Lung (tissue), 12 donors: Measurements from ENCODE around the gene RLN3. TPM values are rescaled to one million over a fixed set of nuclear protein-coding genes. Genes with fewer than 3 reads are reported as not detected.
"Not testable (repeated sequence)": the region's sequence is repeated elsewhere in the genome, so short reads cannot be mapped to it uniquely, and the experiment has no call there.

Source experiments
- ATAC-seq: fragments of 200-7000 bp; cut with Tn5 transposase; one replicate; pipeline ENCODE4 v1.9.1; 2020; ENCODE audit warnings: moderate number of reproducible peaks; ENCODE audit not compliant: insufficient read depth, low FRiP score
- DNase-seq, 3 donors: peaks; one replicate each; pipeline ENCODE4 v3.0.0-alpha.2; 2013 to 2017
- H3K27ac ChIP-seq, 2 donors: one replicate each; pipeline ENCODE4 v1.5.1; 2013; ENCODE audit warnings: mild to moderate bottlenecking in 2 of 2, moderate library complexity in 2 of 2, control low read depth in 1 of 2, inconsistent platforms in 1 of 2, low read depth in 1 of 2, low read length in 1 of 2
- H3K27me3 ChIP-seq, 3 donors: one replicate each; pipeline ENCODE4 v1.5.1; 2013; ENCODE audit warnings: low read length in 2 of 3; ENCODE audit not compliant: control insufficient read depth in 3 of 3, insufficient read depth in 3 of 3
- H3K36me3 ChIP-seq, 4 donors: one replicate each; pipeline ENCODE4 v1.5.1; 2013; ENCODE audit warnings: low read length in 4 of 4, mild to moderate bottlenecking in 1 of 4, moderate library complexity in 1 of 4; ENCODE audit not compliant: control insufficient read depth in 4 of 4, insufficient read depth in 4 of 4
- H3K4me1 ChIP-seq, 5 donors: one replicate each; pipeline ENCODE4 v1.5.1; 2013; ENCODE audit warnings: low read length in 5 of 5, mild to moderate bottlenecking in 2 of 5, moderate library complexity in 1 of 5; ENCODE audit not compliant: control insufficient read depth in 5 of 5, insufficient read depth in 5 of 5
- H3K4me3 ChIP-seq: one replicate; pipeline ENCODE4 v1.5.1; 2013; ENCODE audit warnings: mild to moderate bottlenecking, control low read depth, moderate library complexity
- H3K9ac ChIP-seq, 2 donors: one replicate each; pipeline ENCODE4 v1.5.1; 2013; ENCODE audit warnings: low read length in 2 of 2, control low read depth in 1 of 2; ENCODE audit not compliant: insufficient read depth in 1 of 2
- H3K9me3 ChIP-seq, 4 donors: one replicate each; pipeline ENCODE4 v1.5.1; 2013; ENCODE audit warnings: low read length in 3 of 4, mild to moderate bottlenecking in 1 of 4, moderate library complexity in 1 of 4; ENCODE audit not compliant: control insufficient read depth in 4 of 4, insufficient read depth in 3 of 4
- WGBS, 2 donors: extraction: QIAGEN DNeasy Blood & Tissue Kit; methylation state at CpG; one replicate each; pipeline ENCODE4 v1.1.7; 2013; 5-methylcytosine and 5-hydroxymethylcytosine counted together
- polyA plus RNA-seq, 2 donors: library from polyadenylated mRNA; stranded (reverse); fragments of 200-250 nt; gene quantifications; one replicate each; pipeline ENCODE4 v1.2.1, GENCODE V29; 2013
- total RNA-seq, 2 donors: library from RNA; depleted of rRNA in 1 of 2; stranded (reverse); fragments of >200 nt in 1 of 2; gene quantifications; one replicate each; pipeline ENCODE4 v1.2.1, GENCODE V29; 2014 to 2021
- TF ChIP-seq, protein P1 (sequence below): IDR thresholded peaks from 2 replicates; pipeline ENCODE4 v1.5.1; 2012; ENCODE audit warnings: mild to moderate bottlenecking; ENCODE audit errors: control extremely low read depth, extremely low read depth
- donor health status: control.
- donor health status: control.
- donor health status: Bipolar disorder and iron deficiency.
- donor health status: healthy.
- donor health status: DM: yes; HTN: yes; CAD: no.

The RLN3 gene
- total and polyA plus RNA-seq, 4 donors, result 0.50 to 0.52 TPM; not detected in 2

DNA sequence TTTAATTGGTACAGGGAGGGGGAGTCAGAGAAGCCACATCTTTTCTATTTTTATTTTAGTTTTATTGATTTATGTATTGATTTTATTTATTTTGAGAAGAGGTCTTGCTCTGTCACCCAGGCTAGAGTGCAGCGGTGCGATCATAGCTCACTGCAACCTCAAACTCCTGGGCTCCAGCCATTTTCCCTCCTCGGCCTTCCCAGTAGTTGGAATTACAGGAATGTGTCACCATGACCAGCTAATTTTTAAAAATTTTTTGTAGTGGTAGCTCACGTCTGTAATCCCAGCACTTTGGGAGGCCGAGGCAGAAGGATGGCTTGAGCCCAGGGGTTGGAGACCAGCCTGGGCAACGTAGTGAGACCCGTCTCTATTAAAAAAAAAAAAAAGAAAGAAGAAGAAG, 7.8 kb downstream of the RLN3 start:
- 85 to 86% methylated on average over 7 of the region's 7 CpGs for WGBS, 2 donors
- ATAC-seq (no peak), DNase-seq (no peak)
- Histone ChIP-seq H3K4me3 (no peak overlapping the region), H3K9me3 (no peaks in the 10 kb centered on the region), H3K36me3 (peaks cover 0 to 6% (median 0%) of the 10 kb centered on the region in 4 donors), H3K4me1 (peaks cover 0 to 7% (median 0%) of the 10 kb centered on the region in 5 donors), H3K27me3 (no peaks in the 10 kb centered on the region), H3K9ac (no peak overlapping the region), H3K27ac (no peak overlapping the region)
- TF ChIP-seq, protein P1, sequence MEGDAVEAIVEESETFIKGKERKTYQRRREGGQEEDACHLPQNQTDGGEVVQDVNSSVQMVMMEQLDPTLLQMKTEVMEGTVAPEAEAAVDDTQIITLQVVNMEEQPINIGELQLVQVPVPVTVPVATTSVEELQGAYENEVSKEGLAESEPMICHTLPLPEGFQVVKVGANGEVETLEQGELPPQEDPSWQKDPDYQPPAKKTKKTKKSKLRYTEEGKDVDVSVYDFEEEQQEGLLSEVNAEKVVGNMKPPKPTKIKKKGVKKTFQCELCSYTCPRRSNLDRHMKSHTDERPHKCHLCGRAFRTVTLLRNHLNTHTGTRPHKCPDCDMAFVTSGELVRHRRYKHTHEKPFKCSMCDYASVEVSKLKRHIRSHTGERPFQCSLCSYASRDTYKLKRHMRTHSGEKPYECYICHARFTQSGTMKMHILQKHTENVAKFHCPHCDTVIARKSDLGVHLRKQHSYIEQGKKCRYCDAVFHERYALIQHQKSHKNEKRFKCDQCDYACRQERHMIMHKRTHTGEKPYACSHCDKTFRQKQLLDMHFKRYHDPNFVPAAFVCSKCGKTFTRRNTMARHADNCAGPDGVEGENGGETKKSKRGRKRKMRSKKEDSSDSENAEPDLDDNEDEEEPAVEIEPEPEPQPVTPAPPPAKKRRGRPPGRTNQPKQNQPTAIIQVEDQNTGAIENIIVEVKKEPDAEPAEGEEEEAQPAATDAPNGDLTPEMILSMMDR, result no peak

DNA sequence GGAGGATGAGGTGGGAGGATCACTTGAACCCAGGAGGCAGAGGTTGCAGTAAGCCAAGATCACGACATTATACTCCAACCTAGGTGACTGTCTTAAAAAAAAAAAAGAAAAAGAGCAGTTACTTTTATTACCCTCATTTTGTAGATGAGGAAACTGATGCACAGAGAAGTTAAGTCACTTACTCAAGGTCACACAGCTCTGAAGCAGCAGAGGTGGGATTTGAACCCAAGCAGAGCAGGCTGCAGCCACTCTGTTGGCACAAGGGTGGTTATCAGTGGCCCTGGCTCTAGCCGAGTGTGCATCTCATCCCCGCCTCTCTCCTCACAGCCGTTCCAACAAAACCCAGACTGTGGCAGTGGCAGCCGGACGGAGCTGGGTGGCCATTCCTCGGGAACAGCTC, 11.2 kb downstream of the RLN3 start:
- Histone ChIP-seq H3K9ac (no peak overlapping the region), H3K4me1 (peaks cover 0 to 3% (median 0%) of the 10 kb centered on the region in 5 donors), H3K36me3 (peaks cover 0 to 13% (median 0%) of the 10 kb centered on the region in 4 donors), H3K27me3 (no peaks in the 10 kb centered on the region), H3K9me3 (no peaks in the 10 kb centered on the region), H3K4me3 (no peak overlapping the region), H3K27ac (no peak overlapping the region)
- TF ChIP-seq, protein P1, result no peak
- 90 to 97% methylated on average over 7 of the region's 7 CpGs for WGBS, 2 donors
- no peak for DNase-seq
- no peak for ATAC-seq

DNA sequence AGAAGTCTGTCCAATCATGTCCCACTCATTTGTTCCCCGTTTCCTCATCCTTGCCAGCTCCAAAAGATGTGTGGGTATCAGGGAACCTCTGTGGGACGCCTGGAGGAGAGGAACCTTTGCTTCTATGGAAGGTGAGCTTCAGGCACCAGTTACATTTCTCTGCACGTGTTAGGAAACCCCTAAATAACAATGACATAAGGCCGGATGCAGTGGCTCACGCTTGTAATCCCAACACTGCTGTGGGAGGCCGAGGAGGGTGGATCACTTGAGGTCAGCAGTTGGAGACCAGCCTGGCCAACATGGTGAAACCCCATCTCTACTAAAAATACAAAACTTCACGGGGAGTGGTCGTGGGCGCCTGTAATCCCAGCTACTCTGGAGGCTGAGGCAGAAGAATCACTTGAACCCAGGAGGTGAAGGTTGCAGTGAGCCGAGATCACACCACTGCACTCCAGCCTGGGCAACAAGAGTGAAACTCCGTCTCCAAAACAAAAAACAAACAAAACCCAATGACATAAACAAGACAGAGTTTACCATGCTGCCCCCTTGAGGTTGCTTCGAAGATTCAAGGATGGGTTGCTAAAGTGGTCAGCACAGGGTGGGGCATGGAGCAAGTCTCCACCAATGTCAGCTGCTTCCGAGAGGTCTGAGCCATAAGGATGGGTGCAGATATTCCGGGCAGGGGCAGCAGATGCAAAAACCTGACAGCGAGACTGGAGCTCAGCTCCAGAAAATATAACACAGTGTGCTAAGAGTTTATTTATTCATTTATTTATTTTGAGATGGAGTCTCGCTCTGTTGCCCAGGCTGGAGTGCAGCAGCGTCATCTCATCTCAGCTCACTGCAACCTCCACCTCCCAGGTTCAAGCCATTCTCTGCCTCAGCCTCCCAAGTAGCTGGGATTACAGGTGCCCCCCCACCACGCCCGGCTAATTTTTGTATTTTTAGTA, 15.0 kb downstream of the RLN3 start:
- H3K9me3 ChIP-seq, H3K27me3 ChIP-seq, H3K9ac ChIP-seq, ATAC-seq, H3K4me1 ChIP-seq, H3K4me3 ChIP-seq: not testable (repeated sequence)
- TF ChIP-seq, protein P1, result peak; percentile 17
- Histone ChIP-seq H3K27ac (peak overlapping the region in 1 of 2 donors; percentile 77), H3K36me3 (peaks cover 0 to 15% (median 0%) of the 10 kb centered on the region in 4 donors)
- DNase-seq, result peak; percentile 73 to 85 (median 80)
- 62 to 63% methylated on average over 19 of the region's 19 CpGs for WGBS, 2 donors

DNA sequence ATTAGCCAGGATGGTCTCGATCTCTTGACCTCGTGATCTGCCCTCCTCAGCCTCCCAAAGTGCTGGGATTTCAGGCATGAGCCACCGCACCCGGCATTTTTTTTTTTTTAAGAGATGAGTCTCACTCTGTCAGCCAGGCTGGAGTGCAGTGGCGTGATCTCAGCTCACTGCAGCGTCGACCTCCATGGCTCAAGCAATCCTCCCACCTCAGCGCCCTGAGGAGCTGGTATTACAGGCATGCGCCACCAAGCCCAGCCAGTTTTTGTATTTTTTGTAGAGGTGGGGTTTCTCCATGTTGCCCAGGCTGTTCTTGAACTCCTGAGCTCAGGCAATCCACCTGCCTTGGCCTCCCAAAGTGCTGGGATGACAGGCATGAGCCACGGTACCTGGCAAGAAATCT, 19.9 kb downstream of the RLN3 start:
- H3K36me3 ChIP-seq, result peaks cover 0 to 26% (median 0%) of the 10 kb centered on the region in 4 donors
- not testable (repeated sequence) for ATAC-seq, H3K4me1 ChIP-seq, H3K27me3 ChIP-seq, H3K9ac ChIP-seq, H3K9me3 ChIP-seq, DNase-seq, H3K4me3 ChIP-seq, H3K27ac ChIP-seq
- WGBS, 2 donors, result 96 to 99% methylated on average over 10 of the region's 10 CpGs
